NT2/D1 (cell line): Measurements from ENCODE around the gene DUS3L.

Experiments used
- YY1 ChIP-seq: IDR thresholded peaks from 2 replicates; pipeline ENCODE4 v1.6.1; 2011; ENCODE audit not compliant: insufficient read length, insufficient read depth
- ZNF274 ChIP-seq: IDR thresholded peaks from 2 replicates; pipeline ENCODE4 v1.6.1; 2011; ENCODE audit warnings: mild to moderate bottlenecking, low read depth, low read length

GRCh38 chr19:5824751-5825150 is 33.8 kb upstream of the DUS3L start:
- TF ChIP-seq YY1 = no peak
- TF ChIP-seq ZNF274 = no peak
